ENCODE data around the gene KDM4D.

KDM4D gene

DNA sequence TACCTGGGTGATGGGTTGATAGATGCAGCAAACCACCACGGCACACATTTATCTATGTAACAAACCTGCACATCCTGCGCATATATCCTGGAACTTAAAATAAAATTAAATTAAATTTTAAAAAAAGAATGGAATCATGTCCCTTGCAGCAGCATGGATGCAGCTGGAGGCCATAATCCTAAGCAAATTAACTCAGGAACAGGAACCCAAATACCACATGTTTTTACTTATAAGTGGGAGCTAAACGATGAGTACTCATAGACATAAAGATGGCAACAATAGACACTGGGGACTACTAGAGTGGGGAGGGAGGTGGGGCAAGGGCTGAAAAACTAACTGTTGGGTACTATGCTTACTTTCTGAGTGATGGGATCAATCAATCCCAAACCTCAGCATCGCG lies 41.0 kb upstream of the KDM4D start:
- Histone ChIP-seq H3K27me3 (ENCODE audit: insufficient read depth, poor library complexity, severe bottlenecking) (peaks cover 2% of the 10 kb centered on the region), H3K4me3 (replicated peaks; ENCODE audit: insufficient read depth, low read length) (no peak overlapping the region), H3K27ac (replicated peaks) (no peak overlapping the region)
- no peak for DNase-seq (ENCODE audit: low read depth in 1 of 2, low spot score in 1 of 2)
- TF ChIP-seq, protein P1, sequence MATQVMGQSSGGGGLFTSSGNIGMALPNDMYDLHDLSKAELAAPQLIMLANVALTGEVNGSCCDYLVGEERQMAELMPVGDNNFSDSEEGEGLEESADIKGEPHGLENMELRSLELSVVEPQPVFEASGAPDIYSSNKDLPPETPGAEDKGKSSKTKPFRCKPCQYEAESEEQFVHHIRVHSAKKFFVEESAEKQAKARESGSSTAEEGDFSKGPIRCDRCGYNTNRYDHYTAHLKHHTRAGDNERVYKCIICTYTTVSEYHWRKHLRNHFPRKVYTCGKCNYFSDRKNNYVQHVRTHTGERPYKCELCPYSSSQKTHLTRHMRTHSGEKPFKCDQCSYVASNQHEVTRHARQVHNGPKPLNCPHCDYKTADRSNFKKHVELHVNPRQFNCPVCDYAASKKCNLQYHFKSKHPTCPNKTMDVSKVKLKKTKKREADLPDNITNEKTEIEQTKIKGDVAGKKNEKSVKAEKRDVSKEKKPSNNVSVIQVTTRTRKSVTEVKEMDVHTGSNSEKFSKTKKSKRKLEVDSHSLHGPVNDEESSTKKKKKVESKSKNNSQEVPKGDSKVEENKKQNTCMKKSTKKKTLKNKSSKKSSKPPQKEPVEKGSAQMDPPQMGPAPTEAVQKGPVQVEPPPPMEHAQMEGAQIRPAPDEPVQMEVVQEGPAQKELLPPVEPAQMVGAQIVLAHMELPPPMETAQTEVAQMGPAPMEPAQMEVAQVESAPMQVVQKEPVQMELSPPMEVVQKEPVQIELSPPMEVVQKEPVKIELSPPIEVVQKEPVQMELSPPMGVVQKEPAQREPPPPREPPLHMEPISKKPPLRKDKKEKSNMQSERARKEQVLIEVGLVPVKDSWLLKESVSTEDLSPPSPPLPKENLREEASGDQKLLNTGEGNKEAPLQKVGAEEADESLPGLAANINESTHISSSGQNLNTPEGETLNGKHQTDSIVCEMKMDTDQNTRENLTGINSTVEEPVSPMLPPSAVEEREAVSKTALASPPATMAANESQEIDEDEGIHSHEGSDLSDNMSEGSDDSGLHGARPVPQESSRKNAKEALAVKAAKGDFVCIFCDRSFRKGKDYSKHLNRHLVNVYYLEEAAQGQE (IDR thresholded peaks at IDR 0.05; ENCODE audit: insufficient replicate concordance, low read depth) = no peak
- TF ChIP-seq GABPA (IDR thresholded peaks at IDR 0.05; ENCODE audit: low read depth) = no peak
- no peak for TF ChIP-seq POLR2AphosphoS5 (IDR thresholded peaks at IDR 0.05; ENCODE audit: low read depth)
- TF ChIP-seq, protein P2, sequence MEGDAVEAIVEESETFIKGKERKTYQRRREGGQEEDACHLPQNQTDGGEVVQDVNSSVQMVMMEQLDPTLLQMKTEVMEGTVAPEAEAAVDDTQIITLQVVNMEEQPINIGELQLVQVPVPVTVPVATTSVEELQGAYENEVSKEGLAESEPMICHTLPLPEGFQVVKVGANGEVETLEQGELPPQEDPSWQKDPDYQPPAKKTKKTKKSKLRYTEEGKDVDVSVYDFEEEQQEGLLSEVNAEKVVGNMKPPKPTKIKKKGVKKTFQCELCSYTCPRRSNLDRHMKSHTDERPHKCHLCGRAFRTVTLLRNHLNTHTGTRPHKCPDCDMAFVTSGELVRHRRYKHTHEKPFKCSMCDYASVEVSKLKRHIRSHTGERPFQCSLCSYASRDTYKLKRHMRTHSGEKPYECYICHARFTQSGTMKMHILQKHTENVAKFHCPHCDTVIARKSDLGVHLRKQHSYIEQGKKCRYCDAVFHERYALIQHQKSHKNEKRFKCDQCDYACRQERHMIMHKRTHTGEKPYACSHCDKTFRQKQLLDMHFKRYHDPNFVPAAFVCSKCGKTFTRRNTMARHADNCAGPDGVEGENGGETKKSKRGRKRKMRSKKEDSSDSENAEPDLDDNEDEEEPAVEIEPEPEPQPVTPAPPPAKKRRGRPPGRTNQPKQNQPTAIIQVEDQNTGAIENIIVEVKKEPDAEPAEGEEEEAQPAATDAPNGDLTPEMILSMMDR (IDR thresholded peaks at IDR 0.05; ENCODE audit: insufficient read depth, low read length) = no peak
- TF ChIP-seq SPI1 (IDR thresholded peaks at IDR 0.05; ENCODE audit: borderline replicate concordance, low read depth) = no peak

DNA sequence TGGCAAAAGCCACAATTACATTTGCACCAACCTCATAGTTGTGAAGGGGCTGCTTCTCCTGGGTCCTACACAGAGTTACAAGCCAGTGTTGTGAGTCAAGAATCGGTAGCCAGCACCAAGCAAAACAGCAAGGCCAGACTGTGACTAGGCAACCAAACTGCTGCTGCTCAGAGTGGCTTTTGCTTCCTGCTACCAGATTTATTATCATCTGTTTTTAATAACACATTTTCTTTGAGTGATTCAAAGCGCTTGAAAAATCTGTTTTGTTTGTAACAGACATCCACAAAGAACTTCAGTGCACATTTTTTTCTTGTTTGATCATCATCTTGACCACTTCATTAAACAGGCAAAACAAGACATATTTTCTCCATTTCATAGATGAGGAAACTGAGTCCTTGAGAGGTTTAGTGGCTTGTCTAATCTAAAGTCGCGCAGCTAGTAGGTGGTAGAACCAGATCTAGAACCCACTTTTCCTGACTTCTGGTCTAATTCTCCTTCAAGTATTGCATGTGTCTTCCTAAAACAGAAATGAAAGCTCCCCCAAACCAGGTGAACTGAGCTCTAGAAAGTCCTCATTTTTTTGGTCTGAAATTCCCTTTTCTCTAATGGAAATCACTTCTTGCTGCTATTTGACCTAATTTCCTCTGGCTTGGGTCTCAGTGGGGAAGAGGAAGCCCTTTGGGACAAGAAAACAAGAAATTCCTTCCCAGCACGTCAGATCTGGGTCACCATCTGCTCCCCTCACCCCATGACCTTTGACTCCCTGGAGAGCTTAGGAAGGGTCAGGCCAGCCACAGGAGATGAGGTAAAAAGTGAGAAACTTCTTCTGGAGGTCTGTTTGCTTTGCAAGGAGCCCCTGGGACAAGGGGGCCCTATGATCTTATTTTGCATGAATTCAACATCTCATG lies 40.0 kb upstream of the KDM4D start:
- Histone ChIP-seq H3K27ac (replicated peaks) (no peak overlapping the region), H3K27me3 (ENCODE audit: insufficient read depth, poor library complexity, severe bottlenecking) (peaks cover 2% of the 10 kb centered on the region), H3K4me3 (replicated peaks; ENCODE audit: insufficient read depth, low read length) (no peak overlapping the region)
- DNase-seq (ENCODE audit: low read depth in 1 of 2, low spot score in 1 of 2) = no peak
- TF ChIP-seq SPI1 (IDR thresholded peaks at IDR 0.05; ENCODE audit: borderline replicate concordance, low read depth) (no peak), GABPA (IDR thresholded peaks at IDR 0.05; ENCODE audit: low read depth) (no peak), POLR2AphosphoS5 (IDR thresholded peaks at IDR 0.05; ENCODE audit: low read depth) (no peak)
- TF ChIP-seq, protein P2 (IDR thresholded peaks at IDR 0.05; ENCODE audit: insufficient read depth, low read length) = no peak
- TF ChIP-seq, protein P1 (IDR thresholded peaks at IDR 0.05; ENCODE audit: insufficient replicate concordance, low read depth) = no peak

DNA sequence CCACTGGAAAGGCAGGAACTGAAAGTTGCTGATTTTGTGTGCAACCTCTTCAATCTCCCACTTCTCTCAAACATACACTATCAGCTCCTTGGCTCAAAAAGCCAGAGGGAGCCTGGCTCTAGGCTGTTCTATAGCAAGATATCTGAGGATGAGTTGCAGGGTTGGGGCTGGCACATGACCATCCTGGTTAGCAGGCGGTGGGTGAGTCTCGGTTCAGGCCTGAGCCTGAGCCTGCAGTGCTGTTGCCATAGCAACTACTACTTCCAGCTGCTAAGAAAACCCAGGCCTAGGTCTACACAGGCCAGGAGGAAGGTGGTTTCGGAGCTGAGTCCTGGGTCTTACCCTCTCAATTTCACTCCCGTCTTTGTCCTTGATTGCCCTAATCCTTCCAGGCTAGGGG lies 39.1 kb upstream of the KDM4D start:
- H3K4me3 ChIP-seq (replicated peaks; ENCODE audit: insufficient read depth, low read length) = no peak overlapping the region
- no peak for DNase-seq (ENCODE audit: low read depth in 1 of 2, low spot score in 1 of 2)
- TF ChIP-seq SPI1 (IDR thresholded peaks at IDR 0.05; ENCODE audit: borderline replicate concordance, low read depth) = no peak
- H3K27me3 ChIP-seq (ENCODE audit: insufficient read depth, poor library complexity, severe bottlenecking) = peaks cover 4% of the 10 kb centered on the region
- no peak overlapping the region for H3K27ac ChIP-seq (replicated peaks)

DNA sequence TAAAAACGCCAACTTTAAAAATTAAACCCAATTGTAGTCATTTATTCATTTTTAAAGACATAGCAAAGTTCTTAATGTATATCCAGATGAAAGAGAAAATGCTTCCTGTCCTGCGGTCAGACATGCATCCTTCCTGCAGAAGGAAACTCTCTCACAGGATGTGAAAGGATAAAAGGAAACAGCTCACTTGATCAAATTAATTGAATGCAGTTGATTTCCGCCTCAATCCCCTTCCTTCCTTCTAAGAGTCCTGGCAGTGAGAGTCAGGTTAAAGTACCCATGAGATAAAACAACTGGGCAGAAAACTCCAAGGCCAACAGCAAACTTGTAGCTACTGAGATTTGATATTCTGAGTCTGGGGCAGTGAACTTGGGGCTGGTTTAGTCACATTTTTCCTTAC lies 38.7 kb upstream of the KDM4D start:
- TF ChIP-seq, protein P2 (IDR thresholded peaks at IDR 0.05; ENCODE audit: insufficient read depth, low read length) = no peak
- no peak for TF ChIP-seq POLR2AphosphoS5 (IDR thresholded peaks at IDR 0.05; ENCODE audit: low read depth)
- TF ChIP-seq, protein P1 (IDR thresholded peaks at IDR 0.05; ENCODE audit: insufficient replicate concordance, low read depth) = no peak
- no peak for TF ChIP-seq SPI1 (IDR thresholded peaks at IDR 0.05; ENCODE audit: borderline replicate concordance, low read depth)
- TF ChIP-seq GABPA (IDR thresholded peaks at IDR 0.05; ENCODE audit: low read depth) = no peak
- Histone ChIP-seq H3K27me3 (ENCODE audit: insufficient read depth, poor library complexity, severe bottlenecking) (peaks cover 4% of the 10 kb centered on the region), H3K4me3 (replicated peaks; ENCODE audit: insufficient read depth, low read length) (no peak overlapping the region), H3K27ac (replicated peaks) (no peak overlapping the region)
- DNase-seq (ENCODE audit: low read depth in 1 of 2, low spot score in 1 of 2) = no peak

All from HL-60 (cell line).